Thyroid gland (tissue), 4 donors: ENCODE data around the gene ZNF629.

Experiments used
- CTCF ChIP-seq, 6 experiments: fragments of 200-600 bp in 3 of 6; fragments of 450-650 bp in 3 of 6; sonication (generic) in 3 of 6; IDR thresholded peaks; one replicate each; pipeline ENCODE4 v1.5.1; 2016 to 2019; ENCODE audit warnings: antibody characterized with exemption in 6 of 6, mild to moderate bottlenecking in 2 of 6, inconsistent platforms in 1 of 6, moderate library complexity in 1 of 6
- POLR2A ChIP-seq, 2 donors: fragments of 450-650 bp; IDR thresholded peaks; one replicate each; pipeline ENCODE4 v1.6.1; 2017; ENCODE audit warnings: antibody characterized with exemption in 2 of 2, mild to moderate bottlenecking in 2 of 2, moderate library complexity in 1 of 2

- TF ChIP-seq CTCF (IDR thresholded peaks at IDR 0.05) = no peak
- no peak for TF ChIP-seq POLR2A (IDR thresholded peaks at IDR 0.05)
Measured at GRCh38 chr16:30780549-30780948, 6.5 kb downstream of the ZNF629 start.
